HCT116 (cell line): ENCODE measurements around the gene ARSJ. TPM values are rescaled to one million over a fixed set of nuclear protein-coding genes. Genes with fewer than 3 reads are reported as not detected.

Experiments used
- ATAC-seq: fragments of 200-7000 bp; cut with Tn5 transposase; 2 replicates; pipeline ENCODE4 v1.9.1; 2020; ENCODE audit warnings: mild to moderate bottlenecking, moderate library complexity
- BruUV-seq: library from RNA; stranded (reverse); fragments of 400-500 nt; replicated peaks from 2 replicates; lab custom pipeline; 2021; lab: Mats Ljungman, UMichigan
- CTCF ChIA-PET: fragments of 300-600 bp; sonication (Branson Sonifier 250); formaldehyde crosslinking; loops from one replicate; lab custom pipeline; 2021; ENCODE audit warnings: antibody characterized with exemption; lab: Charles Lee
- POLR2A ChIA-PET: fragments of 300-600, 350-600 bp; sonication (Branson Sonifier 250); formaldehyde crosslinking; loops from one replicate; lab custom pipeline; 2021; ENCODE audit warnings: antibody characterized with exemption; lab: Charles Lee
- RAD21 ChIA-PET, 2 experiments: fragments of 300-600 bp; sonication (Branson Sonifier 250); formaldehyde crosslinking; loops; one replicate each; lab custom pipeline; 2023; ENCODE audit warnings: low total read pairs in 2 of 2; ENCODE audit not compliant: uncharacterized antibody in 2 of 2, unreplicated experiment in 2 of 2, low non-redundant PET in 1 of 2; lab: Charles Lee
- DNase-seq: peaks from one replicate; pipeline ENCODE4 v3.0.0-alpha.2; 2010; ENCODE audit warnings: low read depth, low spot score
- H2AFZ ChIP-seq: fragments of 200-600 bp; shearing (Covaris generic), sonication (generic); 2 replicates; pipeline ENCODE4 v1.6.1; 2017; ENCODE audit warnings: low read depth, mixed run types, mixed read lengths, antibody characterized with exemption, low read length; ENCODE audit not compliant: poor library complexity, severe bottlenecking
- H3K27ac ChIP-seq: 2 replicates; pipeline ENCODE4 v1.5.1; 2012; ENCODE audit warnings: low read depth, low read length
- H3K27me3 ChIP-seq: fragments of 200-600 bp; sonication (generic); 2 replicates; pipeline ENCODE4 v1.6.1; 2016; ENCODE audit warnings: mixed run types, low read length, mixed read lengths; ENCODE audit not compliant: insufficient read depth
- H3K36me3 ChIP-seq, 2 experiments: fragments of 200-500 bp in 1 of 2; fragments of 200-600 bp in 1 of 2; sonication (Bioruptor generic) in 1 of 2; sonication (generic) in 1 of 2; 2 replicates each; pipeline versions ENCODE4 v1.5.1 to v1.6.1; 2014 to 2016; ENCODE audit warnings: low read length in 2 of 2, inconsistent platforms in 1 of 2, mixed read lengths in 1 of 2, mixed run types in 1 of 2; ENCODE audit not compliant: insufficient read depth in 2 of 2, control insufficient read depth in 1 of 2
- H3K4me1 ChIP-seq, 2 experiments: fragments of 200-600 bp in 1 of 2; sonication (generic) in 1 of 2; 2 replicates each; pipeline versions ENCODE4 v1.5.1 to v1.6.1; 2012 to 2017; ENCODE audit warnings: low read length in 2 of 2, inconsistent platforms in 1 of 2, mild to moderate bottlenecking in 1 of 2, mixed read lengths in 1 of 2, mixed run types in 1 of 2, moderate library complexity in 1 of 2; ENCODE audit not compliant: insufficient read depth in 2 of 2, control insufficient read depth in 1 of 2
- H3K4me2 ChIP-seq: fragments of 200-600 bp; sonication (generic); 2 replicates; pipeline ENCODE4 v1.6.1; 2017; ENCODE audit warnings: mixed run types, low read length, mixed read lengths
- H3K4me3 ChIP-seq, 2 experiments: fragments of 200-600 bp in 1 of 2; sonication (generic) in 1 of 2; replicated peaks in 1 of 2; 2 replicates each; pipeline ENCODE4 v1.5.1; 2011 to 2016; ENCODE audit warnings: low read length in 2 of 2, control low read depth in 1 of 2, low read depth in 1 of 2, mild to moderate bottlenecking in 1 of 2, mixed read lengths in 1 of 2, mixed run types in 1 of 2
- H3K79me2 ChIP-seq: fragments of 200-600 bp; sonication (generic); 2 replicates; pipeline ENCODE4 v1.6.1; 2017; ENCODE audit warnings: mild to moderate bottlenecking, mixed run types, low read length, moderate library complexity, mixed read lengths; ENCODE audit not compliant: insufficient read depth
- H3K9ac ChIP-seq: fragments of 200-600 bp; sonication (generic); 2 replicates; pipeline ENCODE4 v1.6.1; 2016; ENCODE audit warnings: low read length, mixed read lengths
- H3K9me2 ChIP-seq: fragments of 200-600 bp; sonication (generic), shearing (Covaris generic); 2 replicates; pipeline ENCODE4 v1.6.1; 2017; ENCODE audit warnings: mixed run types, mild to moderate bottlenecking, moderate library complexity; ENCODE audit not compliant: insufficient read depth
- H3K9me3 ChIP-seq, 2 experiments: fragments of 200-500 bp in 1 of 2; fragments of 200-600 bp in 1 of 2; sonication (Bioruptor generic) in 1 of 2; sonication (generic) in 1 of 2; 2 replicates each; pipeline ENCODE4 v1.6.1; 2014 to 2017; ENCODE audit warnings: low read length in 2 of 2, mixed read lengths in 2 of 2, inconsistent platforms in 1 of 2, low read depth in 1 of 2, mild to moderate bottlenecking in 1 of 2, mixed run types in 1 of 2, moderate library complexity in 1 of 2; ENCODE audit not compliant: control insufficient read depth in 1 of 2, insufficient read depth in 1 of 2
- H4K20me1 ChIP-seq: fragments of 200-600 bp; sonication (generic), shearing (Covaris generic); 2 replicates; pipeline ENCODE4 v1.6.1; 2017; ENCODE audit warnings: mixed run types, mild to moderate bottlenecking, moderate library complexity; ENCODE audit not compliant: insufficient read depth
- CEBPB ChIP-seq: IDR thresholded peaks from 2 replicates; pipeline ENCODE4 v1.6.1; 2012; ENCODE audit warnings: low read depth
- CTCF ChIP-seq, 3 experiments: fragments of 200-600 bp in 1 of 3; sonication (generic) in 1 of 3; IDR thresholded peaks in 2 of 3; conservative IDR thresholded peaks in 1 of 3; 2 replicates each; pipeline ENCODE4 v1.5.1; 2012 to 2017; ENCODE audit warnings: low read depth in 2 of 3, low read length in 2 of 3, antibody characterized with exemption in 1 of 3, borderline replicate concordance in 1 of 3, control low read depth in 1 of 3, mild to moderate bottlenecking in 1 of 3, mixed read lengths in 1 of 3, mixed run types in 1 of 3, moderate library complexity in 1 of 3; ENCODE audit not compliant: insufficient read depth in 1 of 3
- EGR1 ChIP-seq: IDR thresholded peaks from 2 replicates; pipeline ENCODE4 v1.6.1; 2012; ENCODE audit warnings: low read depth
- ELF1 ChIP-seq: IDR thresholded peaks from 2 replicates; pipeline ENCODE4 v1.6.1; 2012; ENCODE audit warnings: low read depth, borderline replicate concordance
- FOSL1 ChIP-seq: IDR thresholded peaks from 2 replicates; pipeline ENCODE4 v1.6.1; 2012; ENCODE audit warnings: low read depth
- POLR2AphosphoS5 ChIP-seq: IDR thresholded peaks from 2 replicates; pipeline ENCODE4 v1.6.1; 2011; ENCODE audit warnings: mild to moderate bottlenecking, low read depth, low read length, moderate library complexity
- RAD21 ChIP-seq: IDR thresholded peaks from 2 replicates; pipeline ENCODE4 v1.6.1; 2012; ENCODE audit warnings: low read depth, mild to moderate bottlenecking
- intact Hi-C: fragments of 100-400 bp; cut with micrococcal nuclease; formaldehyde crosslinking; loops from 2 replicates; pipeline ENCODE4 v1.10.0; 2022
- total RNA-seq: library from RNA; stranded (reverse); gene quantifications from one replicate; pipeline ENCODE4 v1.2.1, GENCODE V29; 2021; ENCODE audit not compliant: unreplicated experiment

ARSJ gene
- total RNA-seq, 1 experiment from 2014 or later, result 2.3 TPM

- no peak for TF ChIP-seq POLR2AphosphoS5
- TF ChIP-seq RAD21, result no peak
- TF ChIP-seq CEBPB, result no peak
- no peak for TF ChIP-seq FOSL1
- TF ChIP-seq, all 23 proteins: peak for 0
Observed at GRCh38 chr4:113993887-113994286, 14.4 kb upstream of the ARSJ start (continued).

- H3K4me3 ChIP-seq, result no peak overlapping the region
- no peak overlapping the region for H3K27ac ChIP-seq
- intact Hi-C loops, result no loop called here
- ATAC-seq (no peak; the same call in 1 of the 2 replicates), DNase-seq (no peak)
- H3K27me3 ChIP-seq, result no peaks in the 10 kb centered on the region
- H3K79me2 ChIP-seq, result no peaks in the 10 kb centered on the region
- no peaks in the 10 kb centered on the region for H4K20me1 ChIP-seq
- peaks cover 0 to 4% of the 10 kb centered on the region in 2 experiments; a peak in 2 of 4 replicates for H3K4me1 ChIP-seq
- POLR2A ChIA-PET, result no interaction called here
- CTCF ChIA-PET, result interaction anchor here (1.1 kb wide), 1 partner anchor 11 kb away, joined by 3 read pairs; the partner anchor contains the start of gene ARSJ
- no peaks in the 10 kb centered on the region for H3K9me3 ChIP-seq
- BruUV-seq, result no TSS peak
- no peak overlapping the region for H2AFZ ChIP-seq
- TF ChIP-seq EGR1 (no peak), FOSL1 (no peak), CTCF (IDR thresholded peaks at IDR 0.05 in 2 of 3, conservative IDR thresholded peaks at IDR 0.05 in 1 of 3; ENCODE audit: borderline replicate concordance in 1 of 3, insufficient read depth in 1 of 3, low read depth in 2 of 3, low read length in 2 of 3) (no peak), ELF1 (no peak), RAD21 (no peak)
- H3K9me2 ChIP-seq, result no peaks in the 10 kb centered on the region
- RAD21 ChIA-PET, result no interaction called here
- no peak overlapping the region for H3K4me2 ChIP-seq
- H3K9ac ChIP-seq, result no peak overlapping the region
- no peaks in the 10 kb centered on the region for H3K36me3 ChIP-seq
Observed at GRCh38 chr4:113990886-113991285, 11.4 kb upstream of the ARSJ start.
